Mucosa of rectum (tissue), 2 donors: ENCODE measurements around the gene ERO1B.

Experiments
- H3K27ac ChIP-seq, 2 donors: one replicate each; pipeline ENCODE4 v1.7.0; 2013; ENCODE audit warnings: inconsistent platforms in 2 of 2, low read depth in 2 of 2, low read length in 2 of 2
- H3K27me3 ChIP-seq, 2 donors: one replicate each; pipeline ENCODE4 v1.7.0; 2013; ENCODE audit warnings: low read length in 2 of 2; ENCODE audit not compliant: control insufficient read depth in 2 of 2, insufficient read depth in 2 of 2
- H3K36me3 ChIP-seq, 2 donors: one replicate each; pipeline ENCODE4 v1.7.0; 2013; ENCODE audit warnings: low read length in 2 of 2; ENCODE audit not compliant: control insufficient read depth in 2 of 2, insufficient read depth in 2 of 2
- H3K4me1 ChIP-seq, 2 donors: one replicate each; pipeline ENCODE4 v1.7.0; 2013; ENCODE audit warnings: low read length in 2 of 2, mild to moderate bottlenecking in 1 of 2; ENCODE audit not compliant: control insufficient read depth in 2 of 2, insufficient read depth in 2 of 2
- H3K4me3 ChIP-seq, 2 donors: one replicate each; pipeline ENCODE4 v1.7.0; 2013; ENCODE audit warnings: low read length in 2 of 2
- H3K9ac ChIP-seq, 2 donors: one replicate each; pipeline ENCODE4 v1.7.0; 2013; ENCODE audit warnings: low read length in 2 of 2, low read depth in 1 of 2, mild to moderate bottlenecking in 1 of 2
- H3K9me3 ChIP-seq, 2 donors: one replicate each; pipeline ENCODE4 v1.7.0; 2013; ENCODE audit warnings: low read length in 2 of 2; ENCODE audit not compliant: control insufficient read depth in 2 of 2
- donor health status: healthy.
- donor health status: Normal muscosa, but diverticular disease.

The ERO1B gene

GRCh38 chr1:236282425-236282716 lies 613 bp upstream of the ERO1B start:
- Histone ChIP-seq H3K4me3 (peak overlapping the region; percentile 86 to 95), H3K27ac (peak overlapping the region in 1 of 2 donors; percentile 7), H3K9ac (peak overlapping the region; percentile 59 to 60), H3K4me1 (peaks cover 5 to 7% of the 10 kb centered on the region in 2 donors), H3K36me3 (no peaks in the 10 kb centered on the region), H3K9me3 (no peaks in the 10 kb centered on the region), H3K27me3 (peaks cover 0 to 15% of the 10 kb centered on the region in 2 donors)

GRCh38 chr1:236281198-236281653 lies 532 bp downstream of the ERO1B start:
- Histone ChIP-seq H3K36me3 (no peaks in the 10 kb centered on the region), H3K27me3 (peaks cover 0 to 15% of the 10 kb centered on the region in 2 donors), H3K9ac (peak overlapping the region; percentile 79 to 81), H3K4me3 (peak overlapping the region; percentile 86 to 87), H3K27ac (peak overlapping the region; percentile 55 to 65), H3K4me1 (peaks cover 5 to 7% of the 10 kb centered on the region in 2 donors), H3K9me3 (no peaks in the 10 kb centered on the region)

- Histone ChIP-seq H3K36me3 (no peaks in the 10 kb centered on the region), H3K4me1 (peaks cover 5 to 7% of the 10 kb centered on the region in 2 donors), H3K9ac (peak overlapping the region; percentile 79 to 81), H3K9me3 (no peaks in the 10 kb centered on the region), H3K27ac (peak overlapping the region in 1 of 2 donors; percentile 32), H3K27me3 (peaks cover 0 to 15% of the 10 kb centered on the region in 2 donors), H3K4me3 (peak overlapping the region; percentile 86 to 87)
These were observed 1.1 kb downstream of the ERO1B start for GRCh38 chr1:236280438-236281197.

- no peaks in the 10 kb centered on the region for H3K9me3 ChIP-seq
- H3K27ac ChIP-seq: no peak overlapping the region
- no peak overlapping the region for H3K9ac ChIP-seq
- H3K4me3 ChIP-seq: no peak overlapping the region
- no peaks in the 10 kb centered on the region for H3K36me3 ChIP-seq
- peaks cover 0 to 3% of the 10 kb centered on the region in 2 donors for H3K4me1 ChIP-seq
- no peaks in the 10 kb centered on the region for H3K27me3 ChIP-seq
These were observed 6.2 kb downstream of the ERO1B start for GRCh38 chr1:236275586-236275985.

GRCh38 chr1:236275061-236275460 lies 6.7 kb downstream of the ERO1B start:
- H3K36me3 ChIP-seq: no peaks in the 10 kb centered on the region
- no peaks in the 10 kb centered on the region for H3K9me3 ChIP-seq
- no peak overlapping the region for H3K9ac ChIP-seq
- no peak overlapping the region for H3K4me3 ChIP-seq
- H3K27ac ChIP-seq: no peak overlapping the region
- H3K27me3 ChIP-seq: no peaks in the 10 kb centered on the region
- H3K4me1 ChIP-seq: no peaks in the 10 kb centered on the region

- no peaks in the 10 kb centered on the region for H3K36me3 ChIP-seq
- no peak overlapping the region for H3K27ac ChIP-seq
- H3K9ac ChIP-seq: no peak overlapping the region
- no peaks in the 10 kb centered on the region for H3K27me3 ChIP-seq
- no peaks in the 10 kb centered on the region for H3K9me3 ChIP-seq
- no peaks in the 10 kb centered on the region for H3K4me1 ChIP-seq
- no peak overlapping the region for H3K4me3 ChIP-seq
These were observed 8.4 kb downstream of the ERO1B start for GRCh38 chr1:236273358-236273757.

- H3K27ac ChIP-seq: no peak overlapping the region
- no peaks in the 10 kb centered on the region for H3K36me3 ChIP-seq
- H3K4me3 ChIP-seq: no peak overlapping the region
- no peaks in the 10 kb centered on the region for H3K9me3 ChIP-seq
- H3K27me3 ChIP-seq: no peaks in the 10 kb centered on the region
- no peaks in the 10 kb centered on the region for H3K4me1 ChIP-seq
- H3K9ac ChIP-seq: no peak overlapping the region
These were observed 12.3 kb downstream of the ERO1B start for GRCh38 chr1:236269439-236269838.

GRCh38 chr1:236261898-236262297 lies 19.9 kb downstream of the ERO1B start:
- H3K4me3 ChIP-seq: no peak overlapping the region

GRCh38 chr1:236261033-236261432 lies 20.7 kb downstream of the ERO1B start:
- H3K36me3 ChIP-seq: no peaks in the 10 kb centered on the region
- no peaks in the 10 kb centered on the region for H3K27me3 ChIP-seq
- H3K9ac ChIP-seq: no peak overlapping the region
- H3K27ac ChIP-seq: no peak overlapping the region
- no peaks in the 10 kb centered on the region for H3K4me1 ChIP-seq
- peaks cover 0 to 3% of the 10 kb centered on the region in 2 donors for H3K9me3 ChIP-seq
- no peak overlapping the region for H3K4me3 ChIP-seq

More at GRCh38 chr1:236261898-236262297, 19.9 kb downstream of the ERO1B start:
- Histone ChIP-seq H3K27me3 (no peaks in the 10 kb centered on the region), H3K27ac (no peak overlapping the region), H3K36me3 (no peaks in the 10 kb centered on the region), H3K9me3 (peaks cover 0 to 3% of the 10 kb centered on the region in 2 donors), H3K9ac (no peak overlapping the region), H3K4me1 (no peaks in the 10 kb centered on the region)

- Histone ChIP-seq H3K9me3 (peaks cover 0 to 3% of the 10 kb centered on the region in 2 donors), H3K27me3 (no peaks in the 10 kb centered on the region), H3K27ac (no peak overlapping the region), H3K9ac (no peak overlapping the region), H3K4me3 (no peak overlapping the region), H3K4me1 (no peaks in the 10 kb centered on the region), H3K36me3 (no peaks in the 10 kb centered on the region)
These were observed 22.7 kb downstream of the ERO1B start for GRCh38 chr1:236259043-236259442.
